Endothelial cell of umbilical vein (primary cell): Measurements from ENCODE around the gene TIAM1. TPM values are rescaled to one million over a fixed set of nuclear protein-coding genes. Genes with fewer than 3 reads are reported as not detected.
A peak's percentile ranks its signal among the peaks of the same experiment; 100 is the strongest.

Experiments
- BruUV-seq: library from RNA; stranded (reverse); fragments of 400-500 nt; replicated peaks from 2 replicates; lab custom pipeline; 2021; lab: Mats Ljungman, UMichigan
- CTCF ChIA-PET: fragments of 300-600, 350-600 bp; sonication (Branson Sonifier 250); formaldehyde crosslinking; loops from one replicate; lab custom pipeline; 2021; ENCODE audit warnings: antibody characterized with exemption, inconsistent platforms; lab: Charles Lee
- POLR2A ChIA-PET: fragments of 300-600, 350-600 bp; sonication (Branson Sonifier 250); formaldehyde crosslinking; loops from one replicate; lab custom pipeline; 2021; ENCODE audit warnings: antibody characterized with exemption, inconsistent platforms; lab: Charles Lee
- DNase-seq: peaks from one replicate; pipeline ENCODE4 v3.0.0-alpha.2; 2011; ENCODE audit warnings: low read depth, low spot score
- FAIRE-seq: peaks from 2 replicates; lab custom pipeline; 2011; peaks lifted over from hg19 to GRCh38; lab: Jason Lieb, UNC
- H2AFZ ChIP-seq: 2 replicates; pipeline ENCODE4 v1.6.0; 2012; ENCODE audit warnings: low read depth, low read length, control low read depth, inconsistent platforms
- H3K27ac ChIP-seq: 2 replicates; pipeline ENCODE4 v1.5.1; 2011; ENCODE audit warnings: low read depth, mild to moderate bottlenecking, control low read depth, low read length, moderate library complexity; ENCODE audit not compliant: insufficient read depth
- H3K27me3 ChIP-seq, 2 experiments: 2 replicates each; pipeline versions ENCODE4 v1.6.0 to v1.6.1; 2011; ENCODE audit warnings: low read length in 2 of 2, mixed read lengths in 1 of 2; ENCODE audit not compliant: control insufficient read depth in 2 of 2, insufficient read depth in 2 of 2
- H3K36me3 ChIP-seq, 2 experiments: 2 replicates in 1 of 2; 3 replicates in 1 of 2; pipeline ENCODE4 v1.5.1; 2011; ENCODE audit warnings: low read length in 2 of 2, mild to moderate bottlenecking in 1 of 2, moderate library complexity in 1 of 2; ENCODE audit not compliant: control insufficient read depth in 2 of 2, insufficient read depth in 2 of 2; ENCODE audit errors: extremely low read depth in 1 of 2
- H3K4me1 ChIP-seq: 3 replicates; pipeline ENCODE4 v1.5.1; 2011; ENCODE audit warnings: mild to moderate bottlenecking, low read length; ENCODE audit not compliant: control insufficient read depth, insufficient read depth; ENCODE audit errors: extremely low read depth
- H3K4me2 ChIP-seq: 2 replicates; pipeline ENCODE4 v1.6.1; 2011; ENCODE audit warnings: low read length, control low read depth, mixed read lengths; ENCODE audit not compliant: insufficient read depth
- H3K4me3 ChIP-seq, 3 experiments: fragments of 200-600 bp in 1 of 3; sonication (generic), shearing (Covaris generic) in 1 of 3; replicated peaks in 1 of 3; 2 replicates each; pipeline ENCODE4 v1.5.1; 2011 to 2016; ENCODE audit warnings: control low read depth in 3 of 3, low read length in 3 of 3, mild to moderate bottlenecking in 2 of 3, inconsistent platforms in 1 of 3, low read depth in 1 of 3, moderate library complexity in 1 of 3; ENCODE audit not compliant: insufficient read depth in 1 of 3
- H3K79me2 ChIP-seq: 2 replicates; pipeline ENCODE4 v1.6.0; 2012; ENCODE audit warnings: low read length, inconsistent platforms; ENCODE audit not compliant: control insufficient read depth, insufficient read depth
- H3K9ac ChIP-seq: replicated peaks from 2 replicates; pipeline ENCODE3; 2011; ENCODE audit warnings: low read length, control low read depth; ENCODE audit not compliant: insufficient read depth; ENCODE audit errors: extremely low read depth
- H3K9me1 ChIP-seq: replicated peaks from 3 replicates; pipeline ENCODE4 v1.6.0; 2011; ENCODE audit warnings: mild to moderate bottlenecking, low read length; ENCODE audit not compliant: control insufficient read depth, insufficient read depth; ENCODE audit errors: extremely low read depth
- H3K9me3 ChIP-seq: replicated peaks from 2 replicates; pipeline ENCODE4 v1.5.1; 2012; ENCODE audit warnings: low read length, inconsistent platforms; ENCODE audit not compliant: control insufficient read depth, insufficient read depth
- H4K20me1 ChIP-seq: replicated peaks from 2 replicates; pipeline ENCODE3; 2011; ENCODE audit warnings: mild to moderate bottlenecking, low read length; ENCODE audit not compliant: control insufficient read depth, insufficient read depth; ENCODE audit errors: extremely low read depth
- CTCF ChIP-seq, 2 donors: IDR thresholded peaks; 1 replicate in 1 of 2; 2 replicates in 1 of 2; pipeline ENCODE4 v1.5.1; 2011; ENCODE audit warnings: low read length in 2 of 2, mild to moderate bottlenecking in 2 of 2, moderate library complexity in 2 of 2, control low read depth in 1 of 2, inconsistent platforms in 1 of 2, low read depth in 1 of 2; ENCODE audit not compliant: insufficient read depth in 1 of 2; ENCODE audit errors: extremely low read depth in 1 of 2
- EZH2 ChIP-seq: IDR thresholded peaks from 2 replicates; pipeline ENCODE4 v1.6.1; 2012; ENCODE audit warnings: borderline replicate concordance, low read depth, mild to moderate bottlenecking, moderate library complexity, low read length, inconsistent platforms; ENCODE audit not compliant: severe bottlenecking
- FOS ChIP-seq: IDR thresholded peaks from 2 replicates; pipeline ENCODE4 v1.6.1; 2011; ENCODE audit warnings: mild to moderate bottlenecking, low read length, moderate library complexity, borderline replicate concordance; ENCODE audit not compliant: insufficient read depth
- GATA2 ChIP-seq: IDR thresholded peaks from 2 replicates; pipeline ENCODE4 v1.7.0; 2011; ENCODE audit warnings: low read depth, mild to moderate bottlenecking, moderate library complexity, mixed read lengths, low read length; ENCODE audit not compliant: insufficient read length, insufficient read depth
- JUN ChIP-seq: IDR thresholded peaks from 2 replicates; pipeline ENCODE4 v1.6.1; 2011; ENCODE audit warnings: borderline replicate concordance, low read depth; ENCODE audit not compliant: insufficient read length, insufficient read depth
- MAX ChIP-seq: IDR thresholded peaks from 2 replicates; pipeline ENCODE4 v1.6.1; 2011; ENCODE audit not compliant: insufficient read depth, insufficient read length
- MYC ChIP-seq: IDR thresholded peaks from one replicate; pipeline ENCODE4 v1.6.1; 2011; ENCODE audit warnings: mild to moderate bottlenecking, low read depth, low read length
- POLR2A ChIP-seq: IDR thresholded peaks from 2 replicates; pipeline ENCODE4 v1.6.1; 2012; ENCODE audit warnings: low read depth, mild to moderate bottlenecking, control low read depth, low read length
- POLR2AphosphoS5 ChIP-seq: IDR thresholded peaks from 2 replicates; pipeline ENCODE4 v1.6.1; 2012; ENCODE audit warnings: low read depth, mild to moderate bottlenecking, control low read depth, low read length, moderate library complexity; ENCODE audit not compliant: insufficient read depth
- dilution Hi-C: fragments of 300-500 bp; cut with MboI; formaldehyde crosslinking; loops from one replicate; pipeline ENCODE4 v1.15.0; 2019; ENCODE audit warnings: low sequenced_read_pairs; ENCODE audit not compliant: extremely low pct_ligation_motif_present
- intact Hi-C: fragments of 100-400 bp; cut with micrococcal nuclease; formaldehyde crosslinking; loops from one replicate; pipeline ENCODE4 v1.10.0; 2022
- polyA plus RNA-seq, 4 experiments: library from polyadenylated mRNA; depleted of rRNA in 3 of 4; stranded (reverse) in 3 of 4; unstranded in 1 of 4; fragments of >200 nt; gene quantifications; 2 replicates each; pipeline versions ENCODE4 v1.2.1 to v1.2.3, GENCODE V29; 2011 to 2012; ENCODE audit warnings: missing spikeins in 1 of 4
- total RNA-seq: library from RNA; stranded (reverse); gene quantifications from 2 replicates; pipeline ENCODE4 v1.2.3, GENCODE V29; 2021

The TIAM1 gene
- total and polyA plus RNA-seq, 2 donors (not counting 3 experiments of a cell fraction or from before 2014, with no cell fraction given), result 0.21 to 0.86 TPM

- ChIA-PET POLR2A (no interaction called here), CTCF (no interaction called here)
- Histone ChIP-seq H3K36me3 (no peaks in the 10 kb centered on the region), H3K4me3 (no peak overlapping the region), H3K27ac (no peak overlapping the region), H3K4me2 (no peak overlapping the region), H3K79me2 (no peaks in the 10 kb centered on the region), H3K9me1 (no peaks in the 10 kb centered on the region), H3K9ac (no peak overlapping the region), H4K20me1 (no peaks in the 10 kb centered on the region), H3K9me3 (no peaks in the 10 kb centered on the region), H3K4me1 (peaks cover 5% of the 10 kb centered on the region), H2AFZ (peak overlapping the region; percentile 13), H3K27me3 (no peaks in the 10 kb centered on the region)
- dilution Hi-C loops (no loop called here), intact Hi-C loops (loop anchor here (1.0 kb wide), 1 partner anchor 39 kb away; no protein-coding TSS in a partner anchor)
- FAIRE-seq, result no peak
- BruUV-seq, result no TSS peak
- TF ChIP-seq GATA2 (no peak), POLR2AphosphoS5 (no peak), FOS (no peak), POLR2A (no peak), JUN (no peak), MAX (no peak), CTCF (IDR thresholded peaks at IDR 0.05; ENCODE audit: extremely low read depth in 1 of 2, insufficient read depth in 1 of 2, low read depth in 1 of 2, low read length in 2 of 2) (no peak), EZH2 (no peak), MYC (no peak)
- DNase-seq, result peak; percentile 31
These were observed 208.4 kb downstream of the TIAM1 start for GRCh38 chr21:31135531-31136184.
